Lung (tissue), 12 donors: Measurements from ENCODE around the gene STARD10. TPM values are rescaled to one million over a fixed set of nuclear protein-coding genes. Genes with fewer than 3 reads are reported as not detected.
A peak's percentile ranks its signal among the peaks of the same experiment; 100 is the strongest.

ENCODE experiments used
- ATAC-seq: fragments of 200-7000 bp; cut with Tn5 transposase; one replicate; pipeline ENCODE4 v1.9.1; 2020; ENCODE audit warnings: moderate number of reproducible peaks; ENCODE audit not compliant: insufficient read depth, low FRiP score
- DNase-seq, 3 donors: peaks; one replicate each; pipeline ENCODE4 v3.0.0-alpha.2; 2013 to 2017
- H3K27ac ChIP-seq, 2 donors: one replicate each; pipeline ENCODE4 v1.5.1; 2013; ENCODE audit warnings: mild to moderate bottlenecking in 2 of 2, moderate library complexity in 2 of 2, control low read depth in 1 of 2, inconsistent platforms in 1 of 2, low read depth in 1 of 2, low read length in 1 of 2
- H3K27me3 ChIP-seq, 3 donors: one replicate each; pipeline ENCODE4 v1.5.1; 2013; ENCODE audit warnings: low read length in 2 of 3; ENCODE audit not compliant: control insufficient read depth in 3 of 3, insufficient read depth in 3 of 3
- H3K36me3 ChIP-seq, 4 donors: one replicate each; pipeline ENCODE4 v1.5.1; 2013; ENCODE audit warnings: low read length in 4 of 4, mild to moderate bottlenecking in 1 of 4, moderate library complexity in 1 of 4; ENCODE audit not compliant: control insufficient read depth in 4 of 4, insufficient read depth in 4 of 4
- H3K4me1 ChIP-seq, 5 donors: one replicate each; pipeline ENCODE4 v1.5.1; 2013; ENCODE audit warnings: low read length in 5 of 5, mild to moderate bottlenecking in 2 of 5, moderate library complexity in 1 of 5; ENCODE audit not compliant: control insufficient read depth in 5 of 5, insufficient read depth in 5 of 5
- H3K4me3 ChIP-seq: one replicate; pipeline ENCODE4 v1.5.1; 2013; ENCODE audit warnings: mild to moderate bottlenecking, control low read depth, moderate library complexity
- H3K9ac ChIP-seq, 2 donors: one replicate each; pipeline ENCODE4 v1.5.1; 2013; ENCODE audit warnings: low read length in 2 of 2, control low read depth in 1 of 2; ENCODE audit not compliant: insufficient read depth in 1 of 2
- H3K9me3 ChIP-seq, 4 donors: one replicate each; pipeline ENCODE4 v1.5.1; 2013; ENCODE audit warnings: low read length in 3 of 4, mild to moderate bottlenecking in 1 of 4, moderate library complexity in 1 of 4; ENCODE audit not compliant: control insufficient read depth in 4 of 4, insufficient read depth in 3 of 4
- WGBS, 2 donors: extraction: QIAGEN DNeasy Blood & Tissue Kit; methylation state at CpG; one replicate each; pipeline ENCODE4 v1.1.7; 2013; 5-methylcytosine and 5-hydroxymethylcytosine counted together
- polyA plus RNA-seq, 2 donors: library from polyadenylated mRNA; stranded (reverse); fragments of 200-250 nt; gene quantifications; one replicate each; pipeline ENCODE4 v1.2.1, GENCODE V29; 2013
- total RNA-seq, 2 donors: library from RNA; depleted of rRNA in 1 of 2; stranded (reverse); fragments of >200 nt in 1 of 2; gene quantifications; one replicate each; pipeline ENCODE4 v1.2.1, GENCODE V29; 2014 to 2021
- TF ChIP-seq, protein P1 (sequence below): IDR thresholded peaks from 2 replicates; pipeline ENCODE4 v1.5.1; 2012; ENCODE audit warnings: mild to moderate bottlenecking; ENCODE audit errors: control extremely low read depth, extremely low read depth
- donor health status: control.
- donor health status: control.
- donor health status: Bipolar disorder and iron deficiency.
- donor health status: healthy.
- donor health status: DM: yes; HTN: yes; CAD: no.

STARD10 gene
- total and polyA plus RNA-seq, 4 donors, result 66.5 to 198 (median 102) TPM

DNA sequence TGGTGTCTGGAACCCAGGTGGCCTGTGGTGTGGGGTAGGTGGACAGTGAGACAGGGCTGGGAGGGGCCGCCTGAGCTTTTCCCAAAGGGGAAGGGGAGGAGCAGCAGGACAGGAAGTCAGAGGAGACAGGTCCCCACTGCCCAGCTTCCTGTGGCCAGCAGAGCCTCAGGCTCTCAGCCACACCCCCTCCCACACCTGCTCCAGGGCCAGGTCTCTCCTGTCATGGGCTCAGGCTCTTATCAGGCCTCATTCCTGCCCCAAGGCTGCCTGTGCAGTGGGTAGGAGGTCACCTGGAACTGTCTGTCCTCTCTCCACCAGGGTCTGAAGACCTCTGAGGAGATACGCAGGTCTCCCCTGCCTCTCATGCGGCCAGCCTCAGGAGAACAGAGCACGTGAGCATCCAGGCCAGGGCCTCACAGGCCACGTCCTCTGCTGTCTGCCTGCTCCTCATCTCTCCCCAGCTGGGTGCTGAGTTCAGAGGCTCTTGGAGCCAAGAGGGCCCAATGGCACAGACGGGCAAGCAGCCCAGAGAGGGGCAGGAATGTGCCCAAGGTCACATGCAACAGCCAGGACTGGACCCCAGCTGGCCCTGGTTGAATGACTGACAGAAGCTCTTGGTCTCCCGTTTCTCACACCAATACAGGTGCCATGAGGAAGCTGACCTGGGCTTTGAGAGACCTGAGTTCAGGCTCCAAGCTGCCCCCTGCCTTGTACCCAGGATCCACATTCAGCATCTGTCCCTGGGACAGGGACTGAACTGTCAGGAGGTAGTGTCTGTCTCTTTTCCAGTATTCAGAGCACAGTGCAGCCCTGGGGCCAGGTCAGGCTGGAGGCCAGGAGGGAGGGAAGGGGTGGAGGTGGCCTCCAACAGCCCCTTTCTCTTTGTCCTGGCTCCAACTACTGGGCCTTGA, 16.7 kb downstream of the STARD10 start:
- H3K9ac ChIP-seq, result no peak overlapping the region
- H3K9me3 ChIP-seq, result peaks cover 0 to 1% (median 0%) of the 10 kb centered on the region in 4 donors
- 83 to 84% methylated on average over 7 of the region's 7 CpGs for WGBS, 2 donors
- no peak for DNase-seq
- H3K4me1 ChIP-seq, result peaks cover 0 to 29% (median 26%) of the 10 kb centered on the region in 5 donors
- no peak for ATAC-seq
- TF ChIP-seq, protein P1, sequence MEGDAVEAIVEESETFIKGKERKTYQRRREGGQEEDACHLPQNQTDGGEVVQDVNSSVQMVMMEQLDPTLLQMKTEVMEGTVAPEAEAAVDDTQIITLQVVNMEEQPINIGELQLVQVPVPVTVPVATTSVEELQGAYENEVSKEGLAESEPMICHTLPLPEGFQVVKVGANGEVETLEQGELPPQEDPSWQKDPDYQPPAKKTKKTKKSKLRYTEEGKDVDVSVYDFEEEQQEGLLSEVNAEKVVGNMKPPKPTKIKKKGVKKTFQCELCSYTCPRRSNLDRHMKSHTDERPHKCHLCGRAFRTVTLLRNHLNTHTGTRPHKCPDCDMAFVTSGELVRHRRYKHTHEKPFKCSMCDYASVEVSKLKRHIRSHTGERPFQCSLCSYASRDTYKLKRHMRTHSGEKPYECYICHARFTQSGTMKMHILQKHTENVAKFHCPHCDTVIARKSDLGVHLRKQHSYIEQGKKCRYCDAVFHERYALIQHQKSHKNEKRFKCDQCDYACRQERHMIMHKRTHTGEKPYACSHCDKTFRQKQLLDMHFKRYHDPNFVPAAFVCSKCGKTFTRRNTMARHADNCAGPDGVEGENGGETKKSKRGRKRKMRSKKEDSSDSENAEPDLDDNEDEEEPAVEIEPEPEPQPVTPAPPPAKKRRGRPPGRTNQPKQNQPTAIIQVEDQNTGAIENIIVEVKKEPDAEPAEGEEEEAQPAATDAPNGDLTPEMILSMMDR, result no peak
- H3K36me3 ChIP-seq, result peaks cover 0 to 4% (median 0%) of the 10 kb centered on the region in 4 donors
- H3K27ac ChIP-seq, result peak overlapping the region in 1 of 2 donors; percentile 37
- no peaks in the 10 kb centered on the region for H3K27me3 ChIP-seq
- no peak overlapping the region for H3K4me3 ChIP-seq

DNA sequence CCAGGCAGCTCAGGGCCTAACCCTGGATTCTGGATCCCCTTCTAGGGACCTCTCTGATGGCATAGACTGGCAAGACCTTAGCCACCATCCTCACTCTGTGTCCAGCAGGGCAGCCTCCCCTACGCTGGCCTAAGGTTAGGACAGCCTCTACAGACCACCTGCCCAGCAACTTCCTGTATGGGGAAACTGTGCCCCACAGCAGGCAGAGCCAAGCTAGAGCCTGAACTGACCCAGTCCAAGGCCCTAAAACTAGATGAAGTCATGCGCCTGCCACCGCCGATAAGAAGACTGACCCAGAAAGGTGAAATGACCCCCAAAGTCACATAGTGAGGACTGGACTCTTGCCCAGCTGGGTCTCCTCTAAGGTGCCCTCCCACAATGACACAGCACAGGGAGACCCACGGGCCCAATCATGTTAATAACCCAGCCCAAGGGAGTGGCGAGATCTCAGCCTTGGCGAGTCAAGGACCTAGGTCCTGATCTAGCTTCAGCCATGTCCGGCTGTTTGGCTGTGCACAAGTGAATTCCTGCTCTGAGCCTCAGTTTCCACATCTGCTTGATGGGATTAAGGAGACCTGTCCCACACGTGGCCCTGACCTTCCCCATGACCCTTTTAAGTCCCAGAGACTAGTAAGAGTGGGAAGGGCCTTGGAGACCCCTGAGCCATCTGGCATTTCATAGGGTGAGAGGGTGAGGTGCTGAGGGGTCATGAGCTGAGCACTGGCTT, 17.6 kb downstream of the STARD10 start:
- no peak overlapping the region for H3K4me3 ChIP-seq
- peaks cover 0 to 1% (median 0%) of the 10 kb centered on the region in 4 donors for H3K9me3 ChIP-seq
- peaks cover 0 to 4% (median 0%) of the 10 kb centered on the region in 4 donors for H3K36me3 ChIP-seq
- no peaks in the 10 kb centered on the region for H3K27me3 ChIP-seq
- peaks cover 0 to 28% (median 23%) of the 10 kb centered on the region in 5 donors for H3K4me1 ChIP-seq
- H3K27ac ChIP-seq, result no peak overlapping the region
- ATAC-seq (no peak), DNase-seq (no peak)
- TF ChIP-seq, protein P1, result no peak
- no peak overlapping the region for H3K9ac ChIP-seq
- 82 to 84% methylated on average over 9 of the region's 9 CpGs for WGBS, 2 donors

DNA sequence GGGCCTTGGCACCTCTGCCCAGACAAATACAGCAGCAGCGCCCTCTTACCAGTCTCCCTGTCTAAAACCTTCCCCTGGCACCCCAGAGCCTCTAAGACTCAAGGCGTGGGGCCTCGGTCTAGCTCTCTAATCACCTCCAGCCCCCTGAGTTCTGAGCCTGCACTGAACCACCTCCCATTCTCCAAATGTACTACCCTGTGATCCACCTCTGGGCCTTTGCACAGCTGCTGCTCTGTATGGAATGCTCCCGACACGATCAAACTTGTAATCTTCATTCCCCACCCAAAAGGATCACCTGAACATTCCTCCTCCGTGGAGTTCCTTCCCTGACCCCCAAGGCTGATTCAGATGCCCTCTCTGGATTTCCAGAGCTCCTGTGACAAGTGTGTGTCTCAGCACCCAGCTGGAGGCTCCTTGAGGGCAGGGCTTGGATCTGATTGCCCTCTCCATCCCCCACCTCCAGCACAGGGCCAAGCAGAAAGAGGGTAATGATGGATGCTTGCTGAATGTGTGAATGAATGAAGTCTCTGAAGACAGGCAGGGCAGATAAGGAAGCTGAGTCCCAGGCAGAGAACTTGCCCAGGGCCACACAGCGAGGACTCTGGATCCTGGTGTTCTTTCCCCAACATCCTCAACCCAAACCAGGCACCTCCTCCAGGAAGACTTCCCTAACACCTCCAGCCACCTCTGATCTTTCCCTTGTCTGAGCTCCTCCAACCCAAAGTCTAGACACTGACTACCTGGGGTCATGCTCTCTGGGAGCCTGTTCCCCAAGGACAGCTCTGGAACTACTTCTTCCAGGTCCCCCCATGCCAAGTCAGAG, 18.3 kb downstream of the STARD10 start:
- no peak overlapping the region for H3K9ac ChIP-seq
- peaks cover 0 to 23% (median 19%) of the 10 kb centered on the region in 5 donors for H3K4me1 ChIP-seq
- TF ChIP-seq, protein P1, result no peak

More for the DNA sequence above, 18.3 kb downstream of the STARD10 start:
- DNase-seq, result no peak
- no peak for ATAC-seq
- Histone ChIP-seq H3K4me3 (no peak overlapping the region), H3K9me3 (peaks cover 0 to 1% (median 0%) of the 10 kb centered on the region in 4 donors), H3K27me3 (no peaks in the 10 kb centered on the region), H3K36me3 (peaks cover 0 to 4% (median 0%) of the 10 kb centered on the region in 4 donors), H3K27ac (no peak overlapping the region)
- WGBS, 2 donors, result 91 to 92% methylated on average over 7 of the region's 7 CpGs
